GM20000 (cell line): ENCODE measurements around the gene SPI1.
"Not testable (repeated sequence)": the region's sequence is repeated elsewhere in the genome, so short reads cannot be mapped to it uniquely, and the experiment has no call there.

Experiments used
- DNase-seq: peaks from one replicate; pipeline ENCODE4 v3.0.0; 2012; ENCODE audit warnings: low spot score
- CTCF ChIP-seq: IDR thresholded peaks from 2 replicates; pipeline ENCODE4 v1.5.1; 2012; ENCODE audit warnings: mild to moderate bottlenecking, control low read depth; ENCODE audit errors: extremely low read depth, missing control alignments

Gene SPI1

GRCh38 chr11:47325271-47326041 lies 52.9 kb downstream of the SPI1 start:
- no peak for DNase-seq

GRCh38 chr11:47324520-47324919 lies 53.8 kb downstream of the SPI1 start:
- no peak for DNase-seq
- TF ChIP-seq CTCF, result no peak

More at GRCh38 chr11:47325271-47326041, 52.9 kb downstream of the SPI1 start:
- no peak for TF ChIP-seq CTCF

- no peak for DNase-seq
- TF ChIP-seq CTCF, result no peak
These were observed 60.2 kb downstream of the SPI1 start for GRCh38 chr11:47318166-47318565.

- DNase-seq, result no peak
- TF ChIP-seq CTCF, result no peak
These were observed 61.1 kb downstream of the SPI1 start for GRCh38 chr11:47317064-47317828.

- not testable (repeated sequence) for DNase-seq
These were observed 61.8 kb downstream of the SPI1 start for GRCh38 chr11:47316501-47316900.

- DNase-seq, result no peak
- TF ChIP-seq CTCF, result no peak
These were observed 63.4 kb downstream of the SPI1 start for GRCh38 chr11:47314992-47315391.

- no peak for TF ChIP-seq CTCF
- no peak for DNase-seq
These were observed 70.1 kb downstream of the SPI1 start for GRCh38 chr11:47308050-47308823.
